HG02763 (cell line): ENCODE measurements around the gene KIF3B.
"Not testable (repeated sequence)": the region's sequence is repeated elsewhere in the genome, so short reads cannot be mapped to it uniquely, and the experiment has no call there.

Experiments
- ATAC-seq: cut with Tn5 transposase; IDR thresholded peaks from one replicate; pipeline ENCODE4 v1.9.1; 2021; ENCODE audit warnings: mild to moderate bottlenecking, moderate library complexity; ENCODE audit not compliant: unreplicated experiment

Gene KIF3B

GRCh38 chr20:32382102-32382950 is 104.9 kb downstream of the KIF3B start:
- ATAC-seq, result no peak

GRCh38 chr20:32383441-32383840 is 106.0 kb downstream of the KIF3B start:
- ATAC-seq, result not testable (repeated sequence)
